Sigmoid colon (tissue), 7 donors: Measurements from ENCODE around the gene GJD3. TPM values are rescaled to one million over a fixed set of nuclear protein-coding genes. Genes with fewer than 3 reads are reported as not detected.

Experiments
- DNase-seq: peaks from one replicate; pipeline ENCODE4 v3.0.0-alpha.2; 2019
- H3K27ac ChIP-seq, 4 donors: fragments of 200-600 bp; sonication (generic); one replicate each; pipeline ENCODE4 v1.5.1; 2016 to 2019; ENCODE audit warnings: mild to moderate bottlenecking in 1 of 4
- H3K27me3 ChIP-seq, 3 donors: fragments of 200-600 bp; sonication (generic); one replicate each; pipeline ENCODE4 v1.5.1; 2019; ENCODE audit warnings: mild to moderate bottlenecking in 1 of 3
- H3K36me3 ChIP-seq, 4 donors: fragments of 200-600 bp; sonication (generic); one replicate each; pipeline ENCODE4 v1.5.1; 2016 to 2019
- H3K4me1 ChIP-seq, 4 donors: fragments of 200-600 bp; sonication (generic); one replicate each; pipeline ENCODE4 v1.5.1; 2017 to 2019
- H3K4me3 ChIP-seq, 4 donors: fragments of 200-600 bp; sonication (generic); one replicate each; pipeline ENCODE4 v1.5.1; 2017 to 2019; ENCODE audit warnings: mild to moderate bottlenecking in 2 of 4, moderate library complexity in 1 of 4
- H3K9me3 ChIP-seq, 4 donors: fragments of 200-600 bp in 3 of 4; sonication (generic) in 3 of 4; one replicate each; pipeline versions ENCODE4 v1.5.1 to v1.6.1; 2013 to 2019
- EP300 ChIP-seq, 4 donors: sonication (generic); formaldehyde crosslinking; IDR thresholded peaks; one replicate each; pipeline ENCODE4 v1.6.1; 2017; ENCODE audit warnings: antibody characterized with exemption in 4 of 4
- POLR2A ChIP-seq, 2 donors: fragments of 450-650 bp; IDR thresholded peaks; one replicate each; pipeline ENCODE4 v1.6.1; 2016; ENCODE audit warnings: antibody characterized with exemption in 2 of 2, mild to moderate bottlenecking in 2 of 2, moderate library complexity in 2 of 2
- POLR2AphosphoS5 ChIP-seq, 4 donors: sonication (generic); formaldehyde crosslinking; IDR thresholded peaks; one replicate each; pipeline ENCODE4 v1.6.1; 2017; ENCODE audit warnings: antibody characterized with exemption in 4 of 4
- WGBS, 2 donors: extraction: QIAGEN DNeasy Blood & Tissue Kit; methylation state at CpG; one replicate each; pipeline ENCODE4 v1.1.7; 2013; 5-methylcytosine and 5-hydroxymethylcytosine counted together
- intact Hi-C: fragments of 100-400 bp; cut with DNase I; formaldehyde crosslinking; loops from one replicate; pipeline ENCODE4 v1.15.1; 2023
- polyA plus RNA-seq, 3 donors: library from polyadenylated mRNA; stranded (reverse); fragments of 200-250 nt; gene quantifications; one replicate each; pipeline ENCODE4 v1.2.3, GENCODE V29; 2013
- small RNA-seq, 3 donors: library from RNA; depleted of rRNA; stranded (forward); fragments of <200 nt; gene quantifications; one replicate each; pipeline ENCODE3, GENCODE V24; 2016
- total RNA-seq, 4 donors: library from RNA; depleted of rRNA; stranded (reverse); fragments of >200 nt; gene quantifications; one replicate each; pipeline ENCODE4 v1.1.0, GENCODE V29; 2016
- TF ChIP-seq, protein P1 (sequence below), 4 experiments: fragments of 450-650 bp in 3 of 4; fragments of 200-600 bp in 1 of 4; IDR thresholded peaks; one replicate each; pipeline ENCODE4 v1.5.1; 2016 to 2019; ENCODE audit warnings: antibody characterized with exemption in 4 of 4, mild to moderate bottlenecking in 3 of 4, moderate library complexity in 2 of 4
- donor health status: healthy with polysubstance abuse.
- donor health status: Bipolar disorder and iron deficiency.
- donor health status: healthy.

GJD3 gene
- total and polyA plus RNA-seq, 7 donors = 0.49 to 2.1 (median 0.64) TPM; not detected in 4

GRCh38 chr17:40315206-40315605 is 49.3 kb downstream of the GJD3 start:
- H3K4me3 ChIP-seq = no peak overlapping the region
- TF ChIP-seq EP300 (IDR thresholded peaks at IDR 0.05) (no peak), POLR2A (IDR thresholded peaks at IDR 0.05) (no peak), POLR2AphosphoS5 (IDR thresholded peaks at IDR 0.05) (no peak)
- TF ChIP-seq, protein P1, sequence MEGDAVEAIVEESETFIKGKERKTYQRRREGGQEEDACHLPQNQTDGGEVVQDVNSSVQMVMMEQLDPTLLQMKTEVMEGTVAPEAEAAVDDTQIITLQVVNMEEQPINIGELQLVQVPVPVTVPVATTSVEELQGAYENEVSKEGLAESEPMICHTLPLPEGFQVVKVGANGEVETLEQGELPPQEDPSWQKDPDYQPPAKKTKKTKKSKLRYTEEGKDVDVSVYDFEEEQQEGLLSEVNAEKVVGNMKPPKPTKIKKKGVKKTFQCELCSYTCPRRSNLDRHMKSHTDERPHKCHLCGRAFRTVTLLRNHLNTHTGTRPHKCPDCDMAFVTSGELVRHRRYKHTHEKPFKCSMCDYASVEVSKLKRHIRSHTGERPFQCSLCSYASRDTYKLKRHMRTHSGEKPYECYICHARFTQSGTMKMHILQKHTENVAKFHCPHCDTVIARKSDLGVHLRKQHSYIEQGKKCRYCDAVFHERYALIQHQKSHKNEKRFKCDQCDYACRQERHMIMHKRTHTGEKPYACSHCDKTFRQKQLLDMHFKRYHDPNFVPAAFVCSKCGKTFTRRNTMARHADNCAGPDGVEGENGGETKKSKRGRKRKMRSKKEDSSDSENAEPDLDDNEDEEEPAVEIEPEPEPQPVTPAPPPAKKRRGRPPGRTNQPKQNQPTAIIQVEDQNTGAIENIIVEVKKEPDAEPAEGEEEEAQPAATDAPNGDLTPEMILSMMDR (IDR thresholded peaks at IDR 0.05) = no peak
- H3K4me1 ChIP-seq = peaks cover 0 to 96% (median 91%) of the 10 kb centered on the region in 4 donors
- H3K27ac ChIP-seq = peak overlapping the region; percentile 93 to 98 (median 96)
- DNase-seq = no peak
- H3K36me3 ChIP-seq = no peaks in the 10 kb centered on the region
- intact Hi-C loops = no loop called here
- no peaks in the 10 kb centered on the region for H3K9me3 ChIP-seq
- 91 to 92% methylated on average over 3 of the region's 3 CpGs for WGBS, 2 donors
- no peaks in the 10 kb centered on the region for H3K27me3 ChIP-seq

DNA sequence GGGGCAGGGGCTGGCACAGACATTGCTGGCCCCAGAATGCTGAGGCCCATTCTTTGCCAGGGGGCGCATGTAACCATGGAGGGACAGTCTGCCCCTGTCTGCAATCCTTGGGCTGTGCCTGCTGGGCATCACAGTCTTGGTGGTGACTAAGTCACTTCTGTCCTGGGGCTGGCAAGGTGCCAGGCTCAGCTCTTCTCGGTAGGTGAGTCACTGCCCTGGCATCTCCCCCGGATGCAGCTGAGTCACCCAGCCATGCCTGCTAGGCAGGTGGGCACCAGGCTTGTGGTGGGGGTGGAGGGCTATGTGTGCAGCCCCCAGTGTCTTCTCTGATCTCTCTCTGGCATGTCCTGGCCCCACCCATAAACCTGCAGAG is 50.0 kb downstream of the GJD3 start:
- no peaks in the 10 kb centered on the region for H3K9me3 ChIP-seq
- peaks cover 0 to 96% (median 91%) of the 10 kb centered on the region in 4 donors for H3K4me1 ChIP-seq
- H3K4me3 ChIP-seq = no peak overlapping the region
- H3K27ac ChIP-seq = peak overlapping the region; percentile 76 to 96 (median 84)
- no peaks in the 10 kb centered on the region for H3K27me3 ChIP-seq
- intact Hi-C loops = no loop called here
- TF ChIP-seq, protein P1 (IDR thresholded peaks at IDR 0.05) = no peak
- TF ChIP-seq POLR2AphosphoS5 (IDR thresholded peaks at IDR 0.05) = peak in 3 of 4 donors; percentile 40 to 82 (median 48)
- TF ChIP-seq POLR2A (IDR thresholded peaks at IDR 0.05) = no peak
- peak in 1 of 4 donors; percentile 33 for TF ChIP-seq EP300 (IDR thresholded peaks at IDR 0.05)
- 21 to 33% methylated on average over 3 of the region's 3 CpGs for WGBS, 2 donors
- no peaks in the 10 kb centered on the region for H3K36me3 ChIP-seq
- DNase-seq = peak; percentile 92

- Histone ChIP-seq H3K27ac (peak overlapping the region; percentile 76 to 96 (median 84)), H3K4me3 (no peak overlapping the region), H3K36me3 (no peaks in the 10 kb centered on the region), H3K27me3 (no peaks in the 10 kb centered on the region), H3K4me1 (peaks cover 0 to 96% (median 91%) of the 10 kb centered on the region in 4 donors), H3K9me3 (no peaks in the 10 kb centered on the region)
- TF ChIP-seq, protein P1 (IDR thresholded peaks at IDR 0.05) = no peak
- no peak for TF ChIP-seq POLR2A (IDR thresholded peaks at IDR 0.05)
- no peak for TF ChIP-seq POLR2AphosphoS5 (IDR thresholded peaks at IDR 0.05)
- no peak for DNase-seq
- WGBS, 2 donors = 65 to 74% methylated on average over 7 of the region's 7 CpGs
- intact Hi-C loops = no loop called here
These were observed 50.6 kb downstream of the GJD3 start for GRCh38 chr17:40313668-40314583.

Small RNA genes within 50 kb of the gene (small RNA-seq; reads per million reads assigned to genes)
- gene RF00019 (0 reads per million in 3 donors), gene RNA5SP441 (0 reads per million in 3 donors)

Other genes with a start within 250 kb of the GJD3 start
- 10 to 100 TPM; 52.3 to 92.2 (median 58.0) TPM for gene MSL1, start 242.8 kb downstream of the GJD3 start, total RNA-seq
- gene MSL1, start 242.8 kb downstream of the GJD3 start, polyA plus RNA-seq = 10 to 100 TPM; 29.4 to 63.5 (median 34.0) TPM
- 10 to 100 TPM; 60.2 to 94.4 (median 70.7) TPM for gene CASC3, start 224.2 kb downstream of the GJD3 start, total RNA-seq
- 10 to 100 TPM; 22.4 to 42.3 (median 24.0) TPM for gene CASC3, start 224.2 kb downstream of the GJD3 start, polyA plus RNA-seq
- 1 to 10 TPM in 3 of 4 donors, under 1 TPM in 1; 0.99 to 4.3 (median 2.6) TPM for gene RAPGEFL1, start 187.3 kb downstream of the GJD3 start, total RNA-seq
- gene RAPGEFL1, start 187.3 kb downstream of the GJD3 start, polyA plus RNA-seq = 10 to 100 TPM; 48.0 to 85.0 (median 66.8) TPM
- gene WIPF2, start 145.4 kb downstream of the GJD3 start, total RNA-seq = 10 to 100 TPM in 1 of 4 donors, 1 to 10 TPM in 3; 6.7 to 10.2 (median 8.7) TPM
- 10 to 100 TPM; 11.4 to 20.3 (median 18.0) TPM for gene WIPF2, start 145.4 kb downstream of the GJD3 start, polyA plus RNA-seq
- 1 to 10 TPM in 1 of 4 donors, under 1 TPM in 2, not detected in 1; 0.33 to 1.5 (median 0.83) TPM for gene CDC6, start 76.9 kb downstream of the GJD3 start, total RNA-seq
- gene CDC6, start 76.9 kb downstream of the GJD3 start, polyA plus RNA-seq = 10 to 100 TPM in 1 of 3 donors, 1 to 10 TPM in 2; 2.4 to 10.9 (median 8.6) TPM
- gene RARA, start 55.6 kb downstream of the GJD3 start, total RNA-seq = 10 to 100 TPM; 15.8 to 27.3 (median 20.5) TPM
- 10 to 100 TPM; 26.4 to 29.6 (median 27.8) TPM for gene RARA, start 55.6 kb downstream of the GJD3 start, polyA plus RNA-seq
- gene TOP2A, start 53.2 kb upstream of the GJD3 start, total RNA-seq = 1 to 10 TPM in 3 of 4 donors, under 1 TPM in 1; 0.33 to 2.3 (median 1.8) TPM
- 10 to 100 TPM in 2 of 3 donors, 1 to 10 TPM in 1; 1.8 to 28.7 (median 11.3) TPM for gene TOP2A, start 53.2 kb upstream of the GJD3 start, polyA plus RNA-seq
- 100 to 1,000 TPM; 198 to 440 (median 325) TPM for gene IGFBP4, start 78.7 kb upstream of the GJD3 start, total RNA-seq
- gene IGFBP4, start 78.7 kb upstream of the GJD3 start, polyA plus RNA-seq = 100 to 1,000 TPM in 2 of 3 donors, 10 to 100 TPM in 1; 30.3 to 242 (median 108) TPM
- gene TNS4, start 136.9 kb upstream of the GJD3 start, total RNA-seq = not detected
- gene TNS4, start 136.9 kb upstream of the GJD3 start, polyA plus RNA-seq = 1 to 10 TPM; 1.2 to 6.9 (median 1.8) TPM
- gene CCR7, start 200.7 kb upstream of the GJD3 start, total RNA-seq = not detected
- gene CCR7, start 200.7 kb upstream of the GJD3 start, polyA plus RNA-seq = 10 to 100 TPM in 1 of 3 donors, not detected in 2; 73.5 TPM